Peyer's patch (tissue), 4 donors: ENCODE measurements around the gene CACNA1H.

Source experiments
- POLR2A ChIP-seq, 2 donors: fragments of 450-650 bp; IDR thresholded peaks; one replicate each; pipeline ENCODE4 v1.5.1; 2017; ENCODE audit warnings: antibody characterized with exemption in 2 of 2, mild to moderate bottlenecking in 2 of 2, moderate library complexity in 2 of 2
- TF ChIP-seq, protein P1 (sequence below), 6 experiments: fragments of 450-650 bp in 4 of 6; fragments of 200-600 bp in 2 of 6; sonication (generic) in 1 of 6; IDR thresholded peaks; one replicate each; pipeline ENCODE4 v1.5.1; 2017 to 2019; ENCODE audit warnings: antibody characterized with exemption in 6 of 6, mild to moderate bottlenecking in 3 of 6, moderate library complexity in 1 of 6

DNA sequence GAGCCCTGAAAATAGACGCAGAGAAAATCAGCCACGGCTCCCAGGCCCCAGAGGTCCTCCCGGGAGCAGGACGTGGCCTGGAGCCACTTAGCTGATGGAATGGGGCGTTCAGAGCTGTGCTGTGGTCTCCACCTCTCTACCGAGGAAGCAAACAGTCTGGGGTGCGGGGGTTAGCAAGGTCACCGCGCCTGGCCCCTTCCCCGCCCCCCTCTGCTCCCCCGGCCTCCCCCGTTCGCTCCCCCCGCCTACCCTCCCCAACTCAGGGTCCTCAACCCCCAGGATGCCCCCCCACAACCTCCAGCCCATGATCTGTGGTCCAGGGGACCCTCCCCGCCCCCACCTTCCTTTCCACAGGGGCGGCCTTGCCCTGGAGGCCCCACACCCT lies 36.2 kb upstream of the CACNA1H start:
- no peak for TF ChIP-seq POLR2A (IDR thresholded peaks at IDR 0.05)
- TF ChIP-seq, protein P1, sequence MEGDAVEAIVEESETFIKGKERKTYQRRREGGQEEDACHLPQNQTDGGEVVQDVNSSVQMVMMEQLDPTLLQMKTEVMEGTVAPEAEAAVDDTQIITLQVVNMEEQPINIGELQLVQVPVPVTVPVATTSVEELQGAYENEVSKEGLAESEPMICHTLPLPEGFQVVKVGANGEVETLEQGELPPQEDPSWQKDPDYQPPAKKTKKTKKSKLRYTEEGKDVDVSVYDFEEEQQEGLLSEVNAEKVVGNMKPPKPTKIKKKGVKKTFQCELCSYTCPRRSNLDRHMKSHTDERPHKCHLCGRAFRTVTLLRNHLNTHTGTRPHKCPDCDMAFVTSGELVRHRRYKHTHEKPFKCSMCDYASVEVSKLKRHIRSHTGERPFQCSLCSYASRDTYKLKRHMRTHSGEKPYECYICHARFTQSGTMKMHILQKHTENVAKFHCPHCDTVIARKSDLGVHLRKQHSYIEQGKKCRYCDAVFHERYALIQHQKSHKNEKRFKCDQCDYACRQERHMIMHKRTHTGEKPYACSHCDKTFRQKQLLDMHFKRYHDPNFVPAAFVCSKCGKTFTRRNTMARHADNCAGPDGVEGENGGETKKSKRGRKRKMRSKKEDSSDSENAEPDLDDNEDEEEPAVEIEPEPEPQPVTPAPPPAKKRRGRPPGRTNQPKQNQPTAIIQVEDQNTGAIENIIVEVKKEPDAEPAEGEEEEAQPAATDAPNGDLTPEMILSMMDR (IDR thresholded peaks at IDR 0.05), result no peak
